ENCODE results near the gene AK6.
A peak's percentile ranks its signal among the peaks of the same experiment; 100 is the strongest.
"Not testable (repeated sequence)": the region's sequence is repeated elsewhere in the genome, so short reads cannot be mapped to it uniquely, and the experiment has no call there.

The AK6 gene

GRCh38 chr5:69369340-69370121 is at the start of gene AK6, which contains the start of the genes RAD17 and TAF9:
AK6 (minus strand) TSS chr5:69369520; CDS start chr5:69369490, 30 bp downstream.
RAD17 (plus strand) TSS chr5:69369818; CDS start chr5:69372209, 2,391 bp downstream.
TAF9 (minus strand) TSS chr5:69369520; CDS start chr5:69365737, 3,783 bp downstream.
- peak; percentile 78 to 84 for DNase-seq (ENCODE audit: low read depth in 2 of 2)

- DNase-seq (ENCODE audit: low read depth in 2 of 2) = no peak
Observed at GRCh38 chr5:69418554-69418953, 49.2 kb upstream of the AK6 start.

- no peak for DNase-seq (ENCODE audit: low read depth in 2 of 2)
Observed at GRCh38 chr5:69416699-69417098, 47.4 kb upstream of the AK6 start.

- DNase-seq (ENCODE audit: low read depth in 2 of 2) = no peak
Observed at GRCh38 chr5:69416180-69416579, 46.9 kb upstream of the AK6 start.

- no peak for DNase-seq (ENCODE audit: low read depth in 2 of 2)
Observed at GRCh38 chr5:69415584-69415958, 46.3 kb upstream of the AK6 start.

GRCh38 chr5:69414885-69415583 is 45.7 kb upstream of the AK6 start, which contains the start of gene MARVELD2:
MARVELD2 (plus strand) TSS chr5:69415116; CDS start chr5:69419386, 4,270 bp downstream.
- peak; percentile 3 to 50 for DNase-seq (ENCODE audit: low read depth in 2 of 2)

- DNase-seq (ENCODE audit: low read depth in 2 of 2) = no peak
Observed at GRCh38 chr5:69404659-69405330, 35.5 kb upstream of the AK6 start.

GRCh38 chr5:69378376-69378775 is 9.1 kb upstream of the AK6 start:
- DNase-seq (ENCODE audit: low read depth in 2 of 2) = no peak

GRCh38 chr5:69374911-69375446 is 5.7 kb upstream of the AK6 start:
- DNase-seq (ENCODE audit: low read depth in 2 of 2) = no peak

- no peak for DNase-seq (ENCODE audit: low read depth in 2 of 2)
Observed at GRCh38 chr5:69372394-69372793, 3.1 kb upstream of the AK6 start.

GRCh38 chr5:69370335-69370734 is 1.0 kb upstream of the AK6 start:
- not testable (repeated sequence) for DNase-seq (ENCODE audit: low read depth in 2 of 2)

GRCh38 chr5:69368458-69369339 is 621 bp downstream of the AK6 start:
- peak in 1 of 2 donors; percentile 26 for DNase-seq (ENCODE audit: low read depth in 2 of 2)

- DNase-seq (ENCODE audit: low read depth in 2 of 2) = no peak
Observed at GRCh38 chr5:69367697-69368279, 1.5 kb downstream of the AK6 start.

- DNase-seq (ENCODE audit: low read depth in 2 of 2) = no peak
Observed at GRCh38 chr5:69364850-69365249, 4.5 kb downstream of the AK6 start.

GRCh38 chr5:69364414-69364813 is 4.9 kb downstream of the AK6 start:
- no peak for DNase-seq (ENCODE audit: low read depth in 2 of 2)

GRCh38 chr5:69360442-69360841 is 8.9 kb downstream of the AK6 start:
- DNase-seq (ENCODE audit: low read depth in 2 of 2) = no peak

GRCh38 chr5:69359699-69360098 is 9.6 kb downstream of the AK6 start:
- DNase-seq (ENCODE audit: low read depth in 2 of 2) = no peak

- DNase-seq (ENCODE audit: low read depth in 2 of 2) = no peak
Observed at GRCh38 chr5:69350664-69351063, 18.7 kb downstream of the AK6 start.

GRCh38 chr5:69343083-69343482 is 26.2 kb downstream of the AK6 start:
- DNase-seq (ENCODE audit: low read depth in 2 of 2) = no peak

- DNase-seq (ENCODE audit: low read depth in 2 of 2) = no peak
Observed at GRCh38 chr5:69341520-69342161, 27.7 kb downstream of the AK6 start.

All from stimulated activated CD4-positive, alpha-beta T cell treated with anti-CD3 and anti-CD28 coated beads, Interleukin-1b, Interleukin-23, amount 100 ng/mL, for 4 hours (primary cell).